Activated T-cell treated with anti-CD3 and anti-CD28 coated beads, Interleukin-2, amount 50 U/mL, for 24 hours (primary cell): ENCODE measurements around the gene CTH.
"Not testable (repeated sequence)": the region's sequence is repeated elsewhere in the genome, so short reads cannot be mapped to it uniquely, and the experiment has no call there.

Experiments used
- DNase-seq: peaks from one replicate; pipeline ENCODE4 v3.0.0-alpha.2; 2020
- H3K27ac Mint-ChIP-seq: 2 replicates; pipeline ENCODE4 v1.8.0; 2020; ENCODE audit warnings: mild to moderate bottlenecking, mixed read lengths
- H3K27me3 Mint-ChIP-seq: 2 replicates; pipeline ENCODE4 v1.8.0; 2020; ENCODE audit warnings: mixed read lengths
- H3K36me3 Mint-ChIP-seq: 2 replicates; pipeline ENCODE4 v1.8.0; 2020; ENCODE audit warnings: low read depth, mixed read lengths
- H3K4me1 Mint-ChIP-seq: 2 replicates; pipeline ENCODE4 v1.8.0; 2020; ENCODE audit warnings: low read depth, mixed read lengths
- H3K4me3 Mint-ChIP-seq: 2 replicates; pipeline ENCODE4 v1.8.0; 2020; ENCODE audit warnings: mild to moderate bottlenecking, moderate library complexity, mixed read lengths
- H3K9me3 Mint-ChIP-seq: 2 replicates; pipeline ENCODE4 v1.8.0; 2020; ENCODE audit warnings: mixed read lengths

The CTH gene

DNA sequence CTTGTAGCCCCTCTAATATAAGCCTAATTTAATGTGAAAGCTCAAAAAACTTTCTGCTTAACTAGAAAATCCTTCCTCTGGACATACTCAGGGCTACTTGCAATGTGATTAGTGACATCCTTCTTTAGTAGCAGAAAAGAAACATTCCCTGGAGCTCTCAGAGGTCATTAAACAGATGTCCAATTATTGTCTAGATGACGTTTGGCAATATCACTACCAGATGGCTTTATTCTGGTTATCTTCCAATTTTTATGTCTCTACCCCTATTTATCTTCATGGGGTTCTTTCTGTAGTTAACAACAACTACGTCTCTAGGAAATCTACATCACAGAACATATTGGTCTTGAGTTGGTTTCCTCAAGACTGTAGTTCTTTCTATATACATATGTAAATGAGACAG lies 44.2 kb downstream of the CTH start:
- H3K4me1 Mint-ChIP-seq: peaks cover 9% of the 10 kb centered on the region
- H3K36me3 Mint-ChIP-seq: no peaks in the 10 kb centered on the region
- H3K4me3 Mint-ChIP-seq: no peak overlapping the region
- no peaks in the 10 kb centered on the region for H3K9me3 Mint-ChIP-seq
- H3K27ac Mint-ChIP-seq: no peak overlapping the region
- DNase-seq: no peak
- H3K27me3 Mint-ChIP-seq: no peaks in the 10 kb centered on the region

DNA sequence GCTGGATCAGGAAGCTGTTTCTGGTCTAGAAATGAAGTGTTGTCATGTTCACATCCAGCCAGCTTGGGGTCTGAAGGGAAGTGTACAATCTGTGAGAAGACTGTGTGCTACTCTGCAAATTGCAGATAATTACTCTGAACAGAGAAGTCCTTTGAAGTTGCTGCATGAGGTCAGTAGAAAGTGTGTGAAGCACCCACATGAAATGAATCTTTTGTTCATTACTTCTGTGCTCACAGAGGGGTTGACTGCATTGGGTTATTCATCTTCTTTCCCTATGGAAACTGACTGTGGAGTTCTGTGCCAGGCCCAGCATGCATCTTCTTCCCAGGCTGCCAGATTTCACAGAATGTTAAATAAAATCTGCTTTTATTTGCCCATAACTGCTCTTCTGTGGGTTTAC lies 47.1 kb downstream of the CTH start:
- H3K36me3 Mint-ChIP-seq: no peaks in the 10 kb centered on the region
- no peaks in the 10 kb centered on the region for H3K9me3 Mint-ChIP-seq
- no peak overlapping the region for H3K27ac Mint-ChIP-seq
- H3K4me1 Mint-ChIP-seq: no peaks in the 10 kb centered on the region
- H3K27me3 Mint-ChIP-seq: no peaks in the 10 kb centered on the region
- no peak for DNase-seq
- no peak overlapping the region for H3K4me3 Mint-ChIP-seq

DNA sequence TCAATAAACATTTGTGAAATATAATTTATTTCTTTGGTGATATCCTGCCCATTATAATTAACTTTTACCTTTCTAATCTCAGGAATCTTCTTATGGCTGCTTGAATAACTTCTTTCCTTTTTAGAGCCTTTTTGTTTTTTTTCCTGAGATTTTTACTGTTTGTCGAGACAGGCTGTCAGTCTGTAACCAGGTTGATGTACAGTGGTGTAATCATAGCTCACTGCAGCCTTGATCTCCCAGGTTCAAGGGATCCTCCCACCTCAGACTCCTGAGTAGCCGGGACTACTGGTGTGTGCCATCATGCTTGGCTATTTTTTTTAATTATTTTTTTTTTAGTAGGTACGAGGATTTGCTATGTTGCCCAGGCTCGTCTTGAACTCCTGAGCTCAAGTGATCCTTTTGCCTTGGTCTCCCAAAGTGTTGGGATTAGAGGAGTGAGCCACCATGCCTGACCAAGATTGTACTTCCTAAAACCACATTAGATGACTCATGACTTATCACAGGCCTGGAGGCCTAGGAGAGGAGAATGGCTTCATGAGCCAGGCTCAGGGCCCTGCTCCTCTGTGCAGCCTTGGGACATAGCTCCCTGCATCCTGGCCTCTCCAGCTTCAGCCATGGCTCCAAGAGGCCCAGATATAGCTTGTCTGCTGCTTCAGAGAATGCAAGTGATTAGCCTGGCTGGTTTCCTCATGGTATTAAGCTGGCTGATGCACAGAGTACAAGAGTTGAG lies 48.6 kb downstream of the CTH start:
- Mint-ChIP-seq H3K27me3 (peaks cover 4% of the 10 kb centered on the region), H3K4me3 (no peak overlapping the region), H3K36me3 (no peaks in the 10 kb centered on the region), H3K27ac (no peak overlapping the region), H3K9me3 (peaks cover 2% of the 10 kb centered on the region), H3K4me1 (no peaks in the 10 kb centered on the region)
- DNase-seq: no peak

DNA sequence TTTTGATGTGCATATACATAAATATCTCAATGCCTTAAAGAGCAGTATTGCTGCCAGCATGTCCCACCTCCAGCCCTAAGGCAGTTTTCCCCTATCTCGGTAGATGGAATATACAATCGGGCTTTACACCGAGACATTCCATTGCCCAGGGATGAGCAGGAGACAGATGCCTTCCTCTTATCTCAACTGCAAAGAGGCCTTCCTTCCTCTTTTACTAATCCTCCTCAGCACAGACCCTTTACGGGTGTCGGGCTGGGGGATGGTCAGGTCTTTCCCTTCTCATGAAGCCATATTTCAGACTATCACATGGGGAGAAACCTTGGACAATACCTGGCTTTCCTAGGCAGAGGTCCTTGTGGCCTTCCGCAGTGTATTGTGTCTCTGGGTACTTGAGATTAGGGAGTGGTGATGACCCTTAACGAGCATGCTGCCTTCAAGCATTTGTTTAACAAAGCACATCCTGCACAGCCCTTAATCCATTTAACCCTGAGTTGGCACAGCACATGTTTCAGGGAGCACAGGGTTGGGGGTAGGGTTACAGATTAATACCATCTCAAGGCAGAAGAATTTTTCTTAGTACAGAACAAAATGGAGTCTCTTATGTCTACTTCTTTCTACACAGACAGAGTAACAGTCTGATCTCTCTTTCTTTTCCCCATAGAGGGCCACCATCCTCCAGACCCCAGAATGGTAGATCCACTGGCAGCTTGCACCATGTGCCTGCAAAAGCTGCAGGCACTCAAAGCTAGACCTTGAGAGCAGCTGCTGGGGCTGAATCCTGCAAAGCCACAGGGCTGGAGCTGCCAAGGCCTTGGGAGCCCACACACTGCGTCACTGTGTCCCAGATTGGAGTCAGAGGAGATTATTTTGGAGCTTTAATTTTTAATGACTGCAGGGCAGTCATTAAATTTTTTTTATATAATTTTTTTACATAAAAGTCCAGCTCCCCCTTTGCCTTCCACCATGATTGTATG lies 50.0 kb downstream of the CTH start:
- H3K4me3 Mint-ChIP-seq, H3K9me3 Mint-ChIP-seq, H3K27ac Mint-ChIP-seq, DNase-seq, H3K36me3 Mint-ChIP-seq, H3K27me3 Mint-ChIP-seq, H3K4me1 Mint-ChIP-seq: not testable (repeated sequence)

DNA sequence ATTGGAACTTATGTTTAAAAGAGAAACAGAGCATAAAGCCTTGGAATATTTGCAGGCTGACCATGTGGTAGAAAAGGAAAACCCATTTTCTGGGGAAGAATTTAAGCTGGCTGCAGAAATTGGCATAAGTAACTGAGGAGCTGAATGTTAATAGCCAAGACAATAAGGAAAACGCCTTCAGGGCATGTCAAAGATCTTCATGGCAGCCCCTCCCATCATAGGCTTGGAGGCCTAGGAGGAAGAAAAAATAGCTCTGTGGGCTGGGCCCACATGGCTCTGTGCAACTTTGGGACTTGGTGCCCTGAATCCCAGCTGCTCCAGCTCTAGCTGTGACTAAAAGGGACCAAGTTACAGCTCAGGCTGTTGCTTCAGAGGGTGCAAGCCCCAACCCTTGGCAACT lies 51.5 kb downstream of the CTH start:
- no peak overlapping the region for H3K4me3 Mint-ChIP-seq
- no peaks in the 10 kb centered on the region for H3K36me3 Mint-ChIP-seq
- no peak overlapping the region for H3K27ac Mint-ChIP-seq
- peaks cover 13% of the 10 kb centered on the region for H3K27me3 Mint-ChIP-seq
- H3K4me1 Mint-ChIP-seq: no peaks in the 10 kb centered on the region
- H3K9me3 Mint-ChIP-seq: peaks cover 2% of the 10 kb centered on the region
- no peak for DNase-seq

DNA sequence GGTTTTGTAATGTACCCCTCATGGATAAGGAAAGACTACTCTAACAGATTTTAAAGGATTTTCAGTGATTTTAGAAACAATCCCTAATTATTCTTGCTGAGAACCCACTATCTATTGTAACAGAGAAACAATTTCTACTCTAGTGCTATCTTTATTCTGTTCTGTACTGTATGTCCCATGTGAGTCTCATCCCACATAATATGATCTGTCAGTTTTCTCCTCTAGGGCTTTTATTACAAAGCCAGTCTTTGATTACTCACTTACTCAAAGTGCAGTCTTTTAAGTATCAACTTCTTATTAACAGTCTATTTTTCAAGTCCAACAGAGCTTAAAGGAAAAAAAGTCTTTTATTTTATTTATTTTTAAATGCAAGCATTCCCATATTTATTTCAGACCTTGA lies 54.8 kb downstream of the CTH start:
- DNase-seq: no peak
- Mint-ChIP-seq H3K4me3 (no peak overlapping the region), H3K4me1 (no peaks in the 10 kb centered on the region), H3K27ac (no peak overlapping the region), H3K36me3 (no peaks in the 10 kb centered on the region), H3K9me3 (peaks cover 2% of the 10 kb centered on the region), H3K27me3 (peaks cover 23% of the 10 kb centered on the region)

DNA sequence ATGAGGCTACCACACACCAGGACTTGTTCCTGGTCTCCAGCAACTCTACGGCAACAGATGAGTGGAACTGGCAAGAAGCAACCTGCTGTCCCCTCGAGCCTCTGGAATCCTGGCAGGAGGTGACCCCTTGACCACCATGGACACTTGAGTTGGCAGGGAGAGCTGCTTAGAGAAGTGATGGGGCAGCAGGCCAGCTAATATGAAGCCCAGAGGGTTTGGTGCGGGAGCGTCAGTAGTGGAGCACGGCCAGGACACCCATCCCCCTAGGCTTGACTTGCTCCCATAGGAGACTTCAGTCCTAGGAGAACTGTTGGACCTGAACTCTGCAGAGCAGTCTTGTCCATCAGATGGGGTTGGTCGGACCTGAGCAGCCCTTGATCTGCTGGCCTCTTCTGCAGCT lies 56.5 kb downstream of the CTH start:
- no peak overlapping the region for H3K27ac Mint-ChIP-seq
- H3K9me3 Mint-ChIP-seq: peaks cover 2% of the 10 kb centered on the region
- H3K4me1 Mint-ChIP-seq: no peaks in the 10 kb centered on the region
- DNase-seq: no peak
- H3K36me3 Mint-ChIP-seq: no peaks in the 10 kb centered on the region
- peaks cover 23% of the 10 kb centered on the region for H3K27me3 Mint-ChIP-seq
- H3K4me3 Mint-ChIP-seq: no peak overlapping the region

DNA sequence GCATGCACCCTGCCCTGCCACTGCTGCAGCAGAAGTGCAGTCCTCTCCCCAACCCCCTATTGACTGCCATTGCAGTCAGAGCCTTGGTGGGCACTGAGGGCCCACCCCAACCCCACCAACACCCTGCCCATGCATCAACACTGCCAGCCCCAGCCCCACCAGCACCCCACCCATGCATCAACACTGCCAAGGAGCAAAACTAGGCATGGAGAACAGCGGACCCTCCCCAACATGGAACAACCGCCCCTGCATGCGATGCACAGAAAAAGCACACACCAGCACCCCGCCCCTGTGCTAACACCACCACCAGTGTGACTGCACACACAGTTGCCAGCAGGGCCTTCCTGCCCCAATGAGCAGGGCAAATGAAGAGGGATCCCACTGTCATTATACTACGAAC lies 57.1 kb downstream of the CTH start:
- no peaks in the 10 kb centered on the region for H3K36me3 Mint-ChIP-seq
- H3K9me3 Mint-ChIP-seq: peaks cover 2% of the 10 kb centered on the region
- no peaks in the 10 kb centered on the region for H3K4me1 Mint-ChIP-seq
- H3K4me3 Mint-ChIP-seq: no peak overlapping the region
- peaks cover 23% of the 10 kb centered on the region for H3K27me3 Mint-ChIP-seq
- DNase-seq: no peak
- no peak overlapping the region for H3K27ac Mint-ChIP-seq

DNA sequence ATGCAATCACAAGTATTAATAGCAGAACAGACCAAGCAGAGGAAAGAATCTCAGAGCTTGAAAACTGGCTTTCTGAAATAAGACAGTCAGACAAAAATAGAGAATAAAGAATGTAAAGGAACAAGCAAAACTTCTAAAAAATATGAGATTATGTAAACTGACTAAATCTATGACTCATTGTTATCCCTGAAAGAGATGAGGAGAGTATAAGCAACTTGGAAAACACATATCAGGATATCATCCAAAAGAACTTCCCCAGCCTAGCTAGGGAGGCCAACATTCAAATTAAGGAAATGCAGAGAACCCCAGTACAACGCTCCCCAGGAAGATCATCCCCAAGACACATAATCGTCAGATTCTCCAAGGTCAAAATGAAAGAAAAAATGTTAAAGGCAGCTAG lies 58.1 kb downstream of the CTH start:
- H3K36me3 Mint-ChIP-seq, H3K9me3 Mint-ChIP-seq, H3K4me3 Mint-ChIP-seq, H3K27ac Mint-ChIP-seq, H3K4me1 Mint-ChIP-seq, DNase-seq: not testable (repeated sequence)
- peaks cover 19% of the 10 kb centered on the region for H3K27me3 Mint-ChIP-seq

DNA sequence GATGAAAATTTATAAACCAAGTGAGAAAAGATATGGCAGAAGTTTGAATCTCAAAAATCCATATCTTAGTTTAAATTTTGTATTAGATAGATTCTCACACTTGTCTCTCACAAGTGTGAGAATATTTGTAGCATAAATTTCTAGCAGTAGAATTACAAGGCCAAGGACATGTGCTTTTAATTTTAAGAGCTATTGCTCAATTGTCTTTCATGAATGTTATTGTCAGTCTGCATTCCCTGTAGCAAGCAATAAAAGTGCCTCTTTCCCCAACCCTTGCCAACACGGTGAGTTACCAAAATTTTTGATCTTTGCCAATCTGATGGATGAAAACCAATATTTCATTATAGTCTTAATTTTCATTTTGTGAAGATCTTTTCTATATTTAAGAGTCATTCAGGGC lies 64.0 kb downstream of the CTH start:
- Mint-ChIP-seq H3K4me1 (no peaks in the 10 kb centered on the region), H3K36me3 (no peaks in the 10 kb centered on the region), H3K4me3 (no peak overlapping the region), H3K27ac (no peak overlapping the region), H3K9me3 (no peaks in the 10 kb centered on the region), H3K27me3 (peaks cover 3% of the 10 kb centered on the region)
- no peak for DNase-seq

DNA sequence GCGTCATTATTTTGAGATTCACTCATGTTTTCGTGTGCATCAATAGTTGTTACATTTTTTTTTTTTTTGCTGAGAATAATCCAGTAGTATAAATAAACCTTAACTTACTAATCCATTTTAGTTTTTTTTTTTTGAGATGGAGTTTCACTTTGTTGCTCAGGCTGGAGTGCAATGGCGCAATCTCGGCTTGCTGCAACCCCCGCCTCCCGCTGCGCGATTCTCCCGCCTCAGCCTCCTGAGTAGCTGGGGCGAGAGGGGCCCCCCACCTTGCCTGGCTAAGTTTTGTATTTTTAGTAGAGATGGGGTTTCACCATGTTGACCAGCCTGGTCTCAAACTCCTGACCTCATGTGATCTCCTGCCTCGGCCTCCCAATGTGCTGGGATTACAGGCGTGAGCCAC lies 66.0 kb downstream of the CTH start:
- no peaks in the 10 kb centered on the region for H3K36me3 Mint-ChIP-seq
- H3K27ac Mint-ChIP-seq: no peak overlapping the region
- no peaks in the 10 kb centered on the region for H3K9me3 Mint-ChIP-seq
- H3K4me3 Mint-ChIP-seq: no peak overlapping the region
- no peak for DNase-seq
- H3K27me3 Mint-ChIP-seq: no peaks in the 10 kb centered on the region
- H3K4me1 Mint-ChIP-seq: no peaks in the 10 kb centered on the region

DNA sequence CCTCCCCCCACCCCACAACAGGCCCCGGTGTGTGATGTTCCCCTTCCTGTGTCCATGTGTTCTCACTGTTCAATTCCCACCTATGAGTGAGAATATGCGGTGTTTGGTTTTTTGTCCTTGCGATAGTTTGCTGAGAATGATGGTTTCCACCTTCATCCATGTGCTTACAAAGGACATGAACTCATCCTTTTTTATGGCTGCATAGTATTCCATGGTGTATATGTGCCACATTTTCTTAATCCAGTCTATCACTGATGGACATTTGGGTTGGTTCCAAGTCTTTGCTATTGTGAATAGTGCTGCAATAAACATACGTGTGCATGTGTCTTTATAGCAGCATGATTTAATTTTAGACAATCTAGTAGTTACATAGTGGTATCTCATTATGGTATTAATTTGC lies 66.8 kb downstream of the CTH start:
- H3K36me3 Mint-ChIP-seq, H3K27ac Mint-ChIP-seq, H3K9me3 Mint-ChIP-seq: not testable (repeated sequence)

DNA sequence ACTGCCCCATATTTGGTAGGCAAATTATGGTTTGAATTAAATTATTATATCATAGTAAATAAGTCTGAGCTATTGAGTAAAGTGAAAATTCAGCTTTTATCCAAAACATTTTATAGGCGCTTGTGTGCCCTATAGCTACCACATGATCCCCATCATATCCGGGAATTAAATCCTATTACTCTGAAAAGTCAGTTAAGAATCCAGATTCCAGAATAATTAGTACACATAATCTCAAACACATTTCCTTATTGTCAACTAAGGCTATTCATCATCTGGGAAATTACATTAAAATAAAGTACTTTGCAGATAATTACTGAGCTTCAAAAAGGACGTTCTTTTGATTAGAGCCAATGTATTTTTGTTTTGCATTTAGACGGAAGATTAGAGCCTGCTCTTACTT lies 72.3 kb downstream of the CTH start:
- DNase-seq: no peak
- Mint-ChIP-seq H3K27me3 (no peaks in the 10 kb centered on the region), H3K4me1 (no peaks in the 10 kb centered on the region), H3K9me3 (no peaks in the 10 kb centered on the region), H3K4me3 (no peak overlapping the region), H3K36me3 (no peaks in the 10 kb centered on the region), H3K27ac (no peak overlapping the region)

More for the DNA sequence above, 66.8 kb downstream of the CTH start:
- not testable (repeated sequence) for H3K4me3 Mint-ChIP-seq, H3K4me1 Mint-ChIP-seq, DNase-seq, H3K27me3 Mint-ChIP-seq

DNA sequence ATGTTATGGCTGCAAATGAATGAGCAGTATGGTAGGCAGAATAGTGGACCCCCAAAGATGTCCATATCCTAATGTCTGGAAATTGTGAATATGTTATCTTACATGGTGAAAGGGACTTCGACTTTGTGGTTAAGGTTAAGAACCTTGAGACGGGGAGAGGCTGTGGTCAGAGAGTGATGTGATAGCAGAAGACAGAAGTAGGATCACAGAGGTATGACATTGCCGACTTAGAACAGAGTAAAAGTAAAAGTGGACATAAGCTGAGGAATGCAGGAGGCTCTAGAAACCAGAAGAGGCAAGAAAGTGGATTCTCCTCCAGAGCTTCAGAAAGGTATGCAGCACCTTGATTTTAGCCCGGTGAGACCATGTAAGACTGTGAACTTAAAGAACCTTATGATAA lies 74.6 kb downstream of the CTH start:
- Mint-ChIP-seq H3K9me3 (no peaks in the 10 kb centered on the region), H3K4me3 (no peak overlapping the region), H3K27me3 (no peaks in the 10 kb centered on the region), H3K36me3 (no peaks in the 10 kb centered on the region), H3K27ac (no peak overlapping the region), H3K4me1 (no peaks in the 10 kb centered on the region)
- DNase-seq: no peak
